HCT116 (cell line): Measurements from ENCODE around the gene TANC1. TPM values are rescaled to one million over a fixed set of nuclear protein-coding genes. Genes with fewer than 3 reads are reported as not detected.

Source experiments
- ATAC-seq: fragments of 200-7000 bp; cut with Tn5 transposase; 2 replicates; pipeline ENCODE4 v1.9.1; 2020; ENCODE audit warnings: mild to moderate bottlenecking, moderate library complexity
- BruUV-seq: library from RNA; stranded (reverse); fragments of 400-500 nt; replicated peaks from 2 replicates; lab custom pipeline; 2021; lab: Mats Ljungman, UMichigan
- CTCF ChIA-PET: fragments of 300-600 bp; sonication (Branson Sonifier 250); formaldehyde crosslinking; loops from one replicate; lab custom pipeline; 2021; ENCODE audit warnings: antibody characterized with exemption; lab: Charles Lee
- POLR2A ChIA-PET: fragments of 300-600, 350-600 bp; sonication (Branson Sonifier 250); formaldehyde crosslinking; loops from one replicate; lab custom pipeline; 2021; ENCODE audit warnings: antibody characterized with exemption; lab: Charles Lee
- RAD21 ChIA-PET, 2 experiments: fragments of 300-600 bp; sonication (Branson Sonifier 250); formaldehyde crosslinking; loops; one replicate each; lab custom pipeline; 2023; ENCODE audit warnings: low total read pairs in 2 of 2; ENCODE audit not compliant: uncharacterized antibody in 2 of 2, unreplicated experiment in 2 of 2, low non-redundant PET in 1 of 2; lab: Charles Lee
- DNase-seq: peaks from one replicate; pipeline ENCODE4 v3.0.0-alpha.2; 2010; ENCODE audit warnings: low read depth, low spot score
- H2AFZ ChIP-seq: fragments of 200-600 bp; shearing (Covaris generic), sonication (generic); 2 replicates; pipeline ENCODE4 v1.6.1; 2017; ENCODE audit warnings: low read depth, mixed run types, mixed read lengths, antibody characterized with exemption, low read length; ENCODE audit not compliant: poor library complexity, severe bottlenecking
- H3K27ac ChIP-seq: 2 replicates; pipeline ENCODE4 v1.5.1; 2012; ENCODE audit warnings: low read depth, low read length
- H3K27me3 ChIP-seq: fragments of 200-600 bp; sonication (generic); 2 replicates; pipeline ENCODE4 v1.6.1; 2016; ENCODE audit warnings: mixed run types, low read length, mixed read lengths; ENCODE audit not compliant: insufficient read depth
- H3K36me3 ChIP-seq, 2 experiments: fragments of 200-500 bp in 1 of 2; fragments of 200-600 bp in 1 of 2; sonication (Bioruptor generic) in 1 of 2; sonication (generic) in 1 of 2; 2 replicates each; pipeline versions ENCODE4 v1.5.1 to v1.6.1; 2014 to 2016; ENCODE audit warnings: low read length in 2 of 2, inconsistent platforms in 1 of 2, mixed read lengths in 1 of 2, mixed run types in 1 of 2; ENCODE audit not compliant: insufficient read depth in 2 of 2, control insufficient read depth in 1 of 2
- H3K4me1 ChIP-seq, 2 experiments: fragments of 200-600 bp in 1 of 2; sonication (generic) in 1 of 2; 2 replicates each; pipeline versions ENCODE4 v1.5.1 to v1.6.1; 2012 to 2017; ENCODE audit warnings: low read length in 2 of 2, inconsistent platforms in 1 of 2, mild to moderate bottlenecking in 1 of 2, mixed read lengths in 1 of 2, mixed run types in 1 of 2, moderate library complexity in 1 of 2; ENCODE audit not compliant: insufficient read depth in 2 of 2, control insufficient read depth in 1 of 2
- H3K4me2 ChIP-seq: fragments of 200-600 bp; sonication (generic); 2 replicates; pipeline ENCODE4 v1.6.1; 2017; ENCODE audit warnings: mixed run types, low read length, mixed read lengths
- H3K4me3 ChIP-seq, 2 experiments: fragments of 200-600 bp in 1 of 2; sonication (generic) in 1 of 2; replicated peaks in 1 of 2; 2 replicates each; pipeline ENCODE4 v1.5.1; 2011 to 2016; ENCODE audit warnings: low read length in 2 of 2, control low read depth in 1 of 2, low read depth in 1 of 2, mild to moderate bottlenecking in 1 of 2, mixed read lengths in 1 of 2, mixed run types in 1 of 2
- H3K79me2 ChIP-seq: fragments of 200-600 bp; sonication (generic); 2 replicates; pipeline ENCODE4 v1.6.1; 2017; ENCODE audit warnings: mild to moderate bottlenecking, mixed run types, low read length, moderate library complexity, mixed read lengths; ENCODE audit not compliant: insufficient read depth
- H3K9ac ChIP-seq: fragments of 200-600 bp; sonication (generic); 2 replicates; pipeline ENCODE4 v1.6.1; 2016; ENCODE audit warnings: low read length, mixed read lengths
- H3K9me2 ChIP-seq: fragments of 200-600 bp; sonication (generic), shearing (Covaris generic); 2 replicates; pipeline ENCODE4 v1.6.1; 2017; ENCODE audit warnings: mixed run types, mild to moderate bottlenecking, moderate library complexity; ENCODE audit not compliant: insufficient read depth
- H3K9me3 ChIP-seq, 2 experiments: fragments of 200-500 bp in 1 of 2; fragments of 200-600 bp in 1 of 2; sonication (Bioruptor generic) in 1 of 2; sonication (generic) in 1 of 2; 2 replicates each; pipeline ENCODE4 v1.6.1; 2014 to 2017; ENCODE audit warnings: low read length in 2 of 2, mixed read lengths in 2 of 2, inconsistent platforms in 1 of 2, low read depth in 1 of 2, mild to moderate bottlenecking in 1 of 2, mixed run types in 1 of 2, moderate library complexity in 1 of 2; ENCODE audit not compliant: control insufficient read depth in 1 of 2, insufficient read depth in 1 of 2
- H4K20me1 ChIP-seq: fragments of 200-600 bp; sonication (generic), shearing (Covaris generic); 2 replicates; pipeline ENCODE4 v1.6.1; 2017; ENCODE audit warnings: mixed run types, mild to moderate bottlenecking, moderate library complexity; ENCODE audit not compliant: insufficient read depth
- ATF3 ChIP-seq: IDR thresholded peaks from 2 replicates; pipeline ENCODE4 v1.6.1; 2012
- FOSL1 ChIP-seq: IDR thresholded peaks from 2 replicates; pipeline ENCODE4 v1.6.1; 2012; ENCODE audit warnings: low read depth
- MAX ChIP-seq: IDR thresholded peaks from 2 replicates; pipeline ENCODE4 v1.6.1; 2012
- POLR2A ChIP-seq: IDR thresholded peaks from 2 replicates; pipeline ENCODE4 v1.7.0; 2011; ENCODE audit warnings: borderline replicate concordance; ENCODE audit not compliant: insufficient read depth, insufficient read length; ENCODE audit errors: extremely low read depth
- RAD21 ChIP-seq: IDR thresholded peaks from 2 replicates; pipeline ENCODE4 v1.6.1; 2012; ENCODE audit warnings: low read depth, mild to moderate bottlenecking
- SRF ChIP-seq: IDR thresholded peaks from 2 replicates; pipeline ENCODE4 v1.6.1; 2012; ENCODE audit warnings: low read depth
- YY1 ChIP-seq: IDR thresholded peaks from 2 replicates; pipeline ENCODE4 v1.6.1; 2011; ENCODE audit warnings: low read length, low read depth, moderate library complexity, mild to moderate bottlenecking; ENCODE audit not compliant: insufficient replicate concordance; ENCODE audit errors: extremely low read depth
- ZNF274 ChIP-seq: fragments of 200-500 bp; sonication (Bioruptor generic); IDR thresholded peaks from 2 replicates; pipeline ENCODE4 v1.6.1; 2014; ENCODE audit warnings: mild to moderate bottlenecking, low read depth, low read length, inconsistent platforms
- intact Hi-C: fragments of 100-400 bp; cut with micrococcal nuclease; formaldehyde crosslinking; loops from 2 replicates; pipeline ENCODE4 v1.10.0; 2022
- total RNA-seq: library from RNA; stranded (reverse); gene quantifications from one replicate; pipeline ENCODE4 v1.2.1, GENCODE V29; 2021; ENCODE audit not compliant: unreplicated experiment
- TF ChIP-seq, protein P1 (sequence below), 3 experiments: fragments of 200-600 bp in 1 of 3; sonication (generic) in 1 of 3; IDR thresholded peaks in 2 of 3; conservative IDR thresholded peaks in 1 of 3; 2 replicates each; pipeline ENCODE4 v1.5.1; 2012 to 2017; ENCODE audit warnings: low read depth in 2 of 3, low read length in 2 of 3, antibody characterized with exemption in 1 of 3, borderline replicate concordance in 1 of 3, control low read depth in 1 of 3, mild to moderate bottlenecking in 1 of 3, mixed read lengths in 1 of 3, mixed run types in 1 of 3, moderate library complexity in 1 of 3; ENCODE audit not compliant: insufficient read depth in 1 of 3

Gene TANC1
- total RNA-seq, 1 experiment from 2014 or later, result 15.1 TPM

- ChIA-PET CTCF (interaction anchor here (1.6 kb wide), 1 partner anchor 89 kb away, joined by 6 read pairs; no protein-coding TSS in a partner anchor), POLR2A (no interaction called here), RAD21 (no interaction called here)
- no peak overlapping the region for H3K27ac ChIP-seq
- peaks cover 21 to 24% of the 10 kb centered on the region in 2 experiments for H3K4me1 ChIP-seq
- no peaks in the 10 kb centered on the region for H3K9me3 ChIP-seq
- H3K79me2 ChIP-seq, result no peaks in the 10 kb centered on the region; the same call in 1 of the 2 replicates
- no peak overlapping the region for H2AFZ ChIP-seq
- H3K9ac ChIP-seq, result no peak overlapping the region
- H4K20me1 ChIP-seq, result no peaks in the 10 kb centered on the region; the same call in 1 of the 2 replicates
- H3K4me3 ChIP-seq, result no peak overlapping the region
- H3K36me3 ChIP-seq, result no peaks in the 10 kb centered on the region
- DNase-seq (no peak), ATAC-seq (no peak)
- TF ChIP-seq, protein P1, sequence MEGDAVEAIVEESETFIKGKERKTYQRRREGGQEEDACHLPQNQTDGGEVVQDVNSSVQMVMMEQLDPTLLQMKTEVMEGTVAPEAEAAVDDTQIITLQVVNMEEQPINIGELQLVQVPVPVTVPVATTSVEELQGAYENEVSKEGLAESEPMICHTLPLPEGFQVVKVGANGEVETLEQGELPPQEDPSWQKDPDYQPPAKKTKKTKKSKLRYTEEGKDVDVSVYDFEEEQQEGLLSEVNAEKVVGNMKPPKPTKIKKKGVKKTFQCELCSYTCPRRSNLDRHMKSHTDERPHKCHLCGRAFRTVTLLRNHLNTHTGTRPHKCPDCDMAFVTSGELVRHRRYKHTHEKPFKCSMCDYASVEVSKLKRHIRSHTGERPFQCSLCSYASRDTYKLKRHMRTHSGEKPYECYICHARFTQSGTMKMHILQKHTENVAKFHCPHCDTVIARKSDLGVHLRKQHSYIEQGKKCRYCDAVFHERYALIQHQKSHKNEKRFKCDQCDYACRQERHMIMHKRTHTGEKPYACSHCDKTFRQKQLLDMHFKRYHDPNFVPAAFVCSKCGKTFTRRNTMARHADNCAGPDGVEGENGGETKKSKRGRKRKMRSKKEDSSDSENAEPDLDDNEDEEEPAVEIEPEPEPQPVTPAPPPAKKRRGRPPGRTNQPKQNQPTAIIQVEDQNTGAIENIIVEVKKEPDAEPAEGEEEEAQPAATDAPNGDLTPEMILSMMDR (IDR thresholded peaks at IDR 0.05 in 2 of 3, conservative IDR thresholded peaks at IDR 0.05 in 1 of 3; ENCODE audit: borderline replicate concordance in 1 of 3, insufficient read depth in 1 of 3, low read depth in 2 of 3, low read length in 2 of 3), result no peak
- TF ChIP-seq YY1 (no peak), ATF3 (no peak), MAX (no peak), RAD21 (no peak), POLR2A (no peak), FOSL1 (no peak), SRF (no peak), ZNF274 (no peak)
- H3K27me3 ChIP-seq, result no peaks in the 10 kb centered on the region
- no peaks in the 10 kb centered on the region for H3K9me2 ChIP-seq
- H3K4me2 ChIP-seq, result 0 out of 2 replicates have a peak overlapping the region, but pooled peaks have one; percentile 67
- BruUV-seq, result no TSS peak
- intact Hi-C loops, result no loop called here
Observed at GRCh38 chr2:159029936-159030335, 61.5 kb downstream of the TANC1 start.
